HEK293T (cell line): ENCODE data around the gene WRAP53.

Source experiments
- CTCF ChIA-PET: fragments of 350-600 bp; formaldehyde crosslinking; extraction: SDS; loops from one replicate; lab custom pipeline; 2021; ENCODE audit warnings: antibody characterized with exemption, inconsistent platforms; lab: Yijun Ruan, JAX
- POLR2A ChIA-PET: fragments of 350-600 bp; formaldehyde crosslinking; extraction: SDS; loops from one replicate; lab custom pipeline; 2020; ENCODE audit warnings: antibody characterized with exemption, inconsistent platforms; lab: Yijun Ruan, JAX
- DNase-seq: peaks from one replicate; pipeline ENCODE4 v3.0.0; 2012; ENCODE audit warnings: mixed read lengths; ENCODE audit errors: extremely low spot score
- ARNT ChIP-seq: fragments of 450-650 bp; IDR thresholded peaks from 2 replicates; pipeline ENCODE4 v1.6.1; 2017; ENCODE audit warnings: mild to moderate bottlenecking
- BHLHE40 ChIP-seq: fragments of 450-650 bp; IDR thresholded peaks from 2 replicates; pipeline ENCODE4 v1.6.1; 2016; ENCODE audit warnings: mild to moderate bottlenecking, moderate library complexity, borderline replicate concordance
- CTBP1 ChIP-seq: fragments of 450-650 bp; IDR thresholded peaks from 2 replicates; pipeline ENCODE4 v1.6.1; 2016; ENCODE audit warnings: borderline replicate concordance
- ELF4 ChIP-seq: fragments of 450-650 bp; IDR thresholded peaks from 2 replicates; pipeline ENCODE4 v1.6.1; 2017; ENCODE audit warnings: antibody characterized with exemption
- FOXA1 ChIP-seq: fragments of 450-650 bp; IDR thresholded peaks from 2 replicates; pipeline ENCODE4 v1.6.1; 2016; ENCODE audit warnings: mild to moderate bottlenecking
- FOXK2 ChIP-seq: fragments of 450-650 bp; IDR thresholded peaks from 2 replicates; pipeline ENCODE4 v1.6.1; 2016; ENCODE audit warnings: mild to moderate bottlenecking
- FOXM1 ChIP-seq: fragments of 450-650 bp; IDR thresholded peaks from 2 replicates; pipeline ENCODE4 v1.6.1; 2017; ENCODE audit warnings: mild to moderate bottlenecking, borderline replicate concordance
- HDGF ChIP-seq: fragments of 450-650 bp; IDR thresholded peaks from 2 replicates; pipeline ENCODE4 v1.6.1; 2017; ENCODE audit warnings: antibody characterized with exemption, borderline replicate concordance
- L3MBTL2 ChIP-seq: fragments of 450-650 bp; conservative IDR thresholded peaks from 2 replicates; pipeline ENCODE4 v1.6.1; 2016; ENCODE audit warnings: mild to moderate bottlenecking
- LEF1 ChIP-seq: fragments of 450-650 bp; IDR thresholded peaks from 2 replicates; pipeline ENCODE4 v1.6.1; 2017; ENCODE audit warnings: mild to moderate bottlenecking, borderline replicate concordance
- NFRKB ChIP-seq: fragments of 450-650 bp; IDR thresholded peaks from 2 replicates; pipeline ENCODE4 v1.6.1; 2016; ENCODE audit warnings: mild to moderate bottlenecking, moderate library complexity
- SP1 ChIP-seq: fragments of 450-650 bp; IDR thresholded peaks from 2 replicates; pipeline ENCODE4 v1.6.1; 2017
- SUZ12 ChIP-seq: fragments of 450-650 bp; IDR thresholded peaks from 2 replicates; pipeline ENCODE4 v1.6.1; 2016; ENCODE audit warnings: mild to moderate bottlenecking
- TARDBP ChIP-seq: fragments of 450-650 bp; IDR thresholded peaks from 2 replicates; pipeline ENCODE4 v1.6.1; 2016
- ZNF384 ChIP-seq: fragments of 450-650 bp; IDR thresholded peaks from 2 replicates; pipeline ENCODE4 v1.6.1; 2016
- TF ChIP-seq, protein P1 (sequence below): fragments of 450-650 bp; IDR thresholded peaks from 2 replicates; pipeline ENCODE4 v1.6.1; 2016

WRAP53 gene

DNA sequence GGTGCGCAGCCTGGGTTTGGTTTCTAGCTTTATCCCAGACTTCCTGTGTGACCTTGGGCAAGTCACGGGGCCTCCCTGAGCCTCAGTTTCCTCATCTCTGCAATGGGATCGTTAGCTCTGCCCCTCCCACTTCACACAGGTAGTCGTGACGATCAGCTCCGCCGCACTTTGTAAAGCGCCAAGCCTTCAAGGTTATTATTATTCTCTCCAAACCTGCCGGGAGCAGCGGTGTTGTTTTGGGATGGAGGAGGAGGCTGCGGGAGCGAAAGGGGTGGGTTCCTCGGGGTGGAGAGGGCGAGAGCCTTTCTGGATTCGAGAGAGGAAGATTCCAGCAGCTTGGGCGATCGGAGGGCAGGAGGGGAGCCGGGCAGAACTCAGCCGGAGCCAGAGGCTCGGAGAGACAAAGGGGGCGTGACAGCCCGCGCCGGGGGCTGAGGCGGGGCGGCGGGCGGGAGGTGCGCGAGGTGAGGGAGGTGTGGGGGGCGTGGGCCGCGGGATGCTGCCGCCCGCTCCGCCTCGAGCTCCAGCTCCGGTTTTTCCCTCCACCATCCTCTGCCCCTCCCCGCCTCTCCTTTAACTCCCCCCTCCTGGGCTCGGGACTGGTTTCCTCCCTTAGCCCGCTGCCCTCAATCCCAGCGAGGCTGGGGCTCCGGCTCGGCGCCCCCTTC lies 16.5 kb downstream of the WRAP53 start, which contains the start of gene EFNB3:
Gene EFNB3, plus strand, starts transcription at position 602 of the 668 bp plus-strand sequence. CDS start 397 bp downstream, outside the sequence.
- ChIA-PET CTCF (interaction anchor here (1.0 to 4.1 kb wide), 4 partner anchors 13 to 72 kb away, joined by 3 to 15 read pairs (median 3); partner anchors contain the start of genes DNAH2, TP53 and WRAP53), POLR2A (interaction anchor here (0.6 to 9.0 kb wide), 5 partner anchors 8 to 77 kb away, joined by 3 to 100 read pairs (median 3); partner anchors contain the start of genes SAT2, TP53 and WRAP53)
- TF ChIP-seq ARNT (no peak), HDGF (no peak)
- DNase-seq = peak; percentile 75

GRCh38 chr17:7705269-7706255 lies 17.3 kb downstream of the WRAP53 start:
- TF ChIP-seq SUZ12 = no peak
- TF ChIP-seq L3MBTL2 = no peak
- TF ChIP-seq FOXM1 = no peak
- no peak for TF ChIP-seq TARDBP
- no peak for TF ChIP-seq LEF1
- TF ChIP-seq SP1 = no peak
- no peak for TF ChIP-seq BHLHE40
- TF ChIP-seq FOXA1 = no peak
- TF ChIP-seq CTBP1 = no peak
- no peak for TF ChIP-seq HDGF
- no peak for TF ChIP-seq NFRKB
- no peak for TF ChIP-seq ELF4
- TF ChIP-seq, protein P1, sequence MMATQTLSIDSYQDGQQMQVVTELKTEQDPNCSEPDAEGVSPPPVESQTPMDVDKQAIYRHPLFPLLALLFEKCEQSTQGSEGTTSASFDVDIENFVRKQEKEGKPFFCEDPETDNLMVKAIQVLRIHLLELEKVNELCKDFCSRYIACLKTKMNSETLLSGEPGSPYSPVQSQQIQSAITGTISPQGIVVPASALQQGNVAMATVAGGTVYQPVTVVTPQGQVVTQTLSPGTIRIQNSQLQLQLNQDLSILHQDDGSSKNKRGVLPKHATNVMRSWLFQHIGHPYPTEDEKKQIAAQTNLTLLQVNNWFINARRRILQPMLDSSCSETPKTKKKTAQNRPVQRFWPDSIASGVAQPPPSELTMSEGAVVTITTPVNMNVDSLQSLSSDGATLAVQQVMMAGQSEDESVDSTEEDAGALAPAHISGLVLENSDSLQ = no peak
- TF ChIP-seq FOXK2 = no peak
- TF ChIP-seq ZNF384 = no peak
- no peak for TF ChIP-seq ARNT
- CTCF ChIA-PET = interaction anchor here (0.6 to 4.1 kb wide), 5 partner anchors 11 to 73 kb away, joined by 3 to 15 read pairs (median 4); partner anchors contain the start of genes DNAH2, TP53 and WRAP53
- POLR2A ChIA-PET = interaction anchor here (0.8 to 9.0 kb wide), 4 partner anchors 8 to 72 kb away, joined by 3 to 100 read pairs (median 11); partner anchors contain the start of genes DNAH2, TP53 and WRAP53
- DNase-seq = no peak

- POLR2A ChIA-PET = interaction anchor here (2.5 to 9.0 kb wide), 2 partner anchors 10 to 18 kb away, joined by 19 to 100 read pairs; partner anchors contain the start of genes DNAH2, TP53 and WRAP53
- CTCF ChIA-PET = interaction anchor here (0.5 to 4.1 kb wide), 4 partner anchors 10 to 94 kb away, joined by 3 to 15 read pairs (median 6); partner anchors contain the start of genes TP53 and WRAP53
- TF ChIP-seq, protein P1 = no peak
- TF ChIP-seq L3MBTL2 = no peak
- TF ChIP-seq SUZ12 = no peak
- no peak for TF ChIP-seq NFRKB
- no peak for TF ChIP-seq LEF1
- no peak for DNase-seq
Measured at GRCh38 chr17:7706631-7707354, 18.5 kb downstream of the WRAP53 start.

DNA sequence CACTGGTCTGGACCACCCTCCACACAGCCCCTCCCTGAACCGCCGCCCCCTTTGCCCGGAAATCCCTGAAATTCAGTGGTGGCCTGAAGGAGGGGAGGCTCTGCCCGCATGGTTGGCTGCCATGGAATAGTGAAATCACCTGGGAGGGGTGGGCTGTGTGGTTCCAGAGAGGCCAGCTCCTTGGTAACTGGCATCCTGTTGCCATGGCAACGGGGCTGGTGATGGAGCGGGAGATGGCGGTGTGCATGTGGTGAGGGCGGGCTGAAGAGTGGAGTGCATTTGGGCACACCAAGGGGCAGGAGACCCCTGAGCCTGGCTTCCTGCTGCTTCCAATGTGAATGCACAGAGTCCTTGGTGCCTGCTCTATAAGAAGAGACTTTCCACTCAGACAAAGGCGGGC lies 19.2 kb downstream of the WRAP53 start:
- POLR2A ChIA-PET = interaction anchor here (2.5 to 9.0 kb wide), 2 partner anchors 9 to 19 kb away, joined by 19 to 100 read pairs; partner anchors contain the start of genes DNAH2, TP53 and WRAP53
- no peak for DNase-seq
- TF ChIP-seq L3MBTL2 = no peak
- no peak for TF ChIP-seq LEF1
- TF ChIP-seq SP1 = no peak
- TF ChIP-seq TARDBP = no peak
- TF ChIP-seq FOXA1 = no peak
- TF ChIP-seq, protein P1 = no peak
- no peak for TF ChIP-seq ARNT
- CTCF ChIA-PET = interaction anchor here (1.7 kb wide), 1 partner anchor 9 kb away, joined by 9 read pairs; no protein-coding TSS in a partner anchor
